Superior temporal gyrus (tissue), 1 donor: ENCODE results near the gene RTKN.

Experiments
- DNase-seq: peaks from one replicate; pipeline ENCODE4 v3.0.0-alpha.2; 2016; ENCODE audit errors: extremely low spot score

RTKN gene

GRCh38 chr2:74417763-74418162 is 24.0 kb downstream of the RTKN start:
- DNase-seq: no peak

DNA sequence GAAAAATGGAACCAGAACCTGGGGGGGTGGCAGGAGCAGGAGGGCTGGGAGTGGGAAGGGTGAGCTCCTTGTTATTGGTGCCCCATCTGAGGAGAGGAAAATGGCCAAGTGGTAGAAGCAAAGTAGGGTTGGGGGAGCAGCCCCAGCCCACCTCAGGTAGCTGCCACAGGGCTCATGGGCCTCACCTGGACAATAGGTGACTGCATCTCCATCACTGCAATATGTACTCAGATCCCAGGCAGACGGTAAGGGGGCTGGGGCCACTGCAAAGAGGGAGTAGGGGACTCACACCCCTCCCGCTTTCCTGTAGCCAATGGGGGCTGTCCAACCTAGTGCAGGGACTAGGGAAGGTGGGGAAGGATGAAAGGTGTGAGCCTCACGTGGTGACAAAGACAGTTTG is 24.5 kb downstream of the RTKN start:
- DNase-seq: no peak

- no peak for DNase-seq
Measured at GRCh38 chr2:74416778-74417177, 25.0 kb downstream of the RTKN start.

- DNase-seq: no peak
Measured at GRCh38 chr2:74415762-74416395, 25.9 kb downstream of the RTKN start.

- no peak for DNase-seq
Measured at GRCh38 chr2:74414881-74415761, 26.6 kb downstream of the RTKN start.

- DNase-seq: no peak
Measured at GRCh38 chr2:74414441-74414840, 27.3 kb downstream of the RTKN start.

DNA sequence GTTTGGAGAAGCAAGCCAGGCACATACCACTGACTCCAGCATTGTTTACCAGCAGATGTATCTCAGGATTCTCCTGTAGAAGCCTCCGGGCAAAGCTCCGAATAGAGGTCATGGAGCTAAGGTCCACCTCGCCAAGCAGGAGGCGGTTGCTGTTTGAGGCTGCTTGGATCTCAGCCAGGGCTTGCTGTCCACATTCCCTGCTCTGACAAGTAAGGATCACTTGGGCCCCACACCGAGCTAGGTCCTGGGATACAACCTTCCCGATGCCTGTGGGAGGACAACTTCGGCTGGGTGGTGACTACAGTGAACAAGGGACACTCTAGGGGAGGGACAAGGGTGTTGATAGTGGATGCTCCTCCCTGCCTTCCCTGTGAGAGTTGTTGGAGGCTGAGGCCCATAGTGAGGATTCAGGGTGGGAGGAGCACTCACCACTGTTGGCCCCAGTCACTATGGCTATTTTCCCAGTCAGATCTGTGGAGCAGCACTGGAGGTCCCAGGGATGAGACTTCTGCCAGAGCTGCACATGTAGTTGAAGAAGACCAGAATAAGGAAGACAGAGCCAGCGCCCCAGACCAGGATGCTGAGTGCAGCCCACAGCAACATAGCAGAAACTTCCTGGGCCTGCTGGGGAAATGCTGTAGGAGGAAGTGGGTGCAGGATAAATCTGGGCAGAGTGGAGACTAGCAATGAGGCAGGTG is 28.6 kb downstream of the RTKN start:
- DNase-seq: no peak

DNA sequence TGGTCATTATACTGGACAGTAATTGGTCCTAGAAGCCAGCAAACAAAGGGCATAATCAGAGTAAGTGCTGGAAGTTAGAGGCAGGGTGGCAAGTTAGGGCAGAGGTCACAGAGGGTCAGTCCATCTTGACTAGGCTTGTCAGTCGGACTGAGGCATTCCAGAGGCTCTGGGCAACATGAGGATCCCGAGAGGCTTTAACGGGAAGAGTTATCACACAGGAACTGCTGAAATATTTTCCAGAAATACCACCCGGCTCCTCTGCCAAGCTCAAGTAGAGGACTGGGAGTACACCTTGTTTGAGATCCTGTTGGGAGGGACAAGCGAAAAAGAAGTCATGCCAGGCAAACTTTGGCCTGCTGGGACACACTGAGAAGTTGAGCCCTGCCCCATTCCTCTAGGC is 34.1 kb downstream of the RTKN start:
- DNase-seq: no peak

GRCh38 chr2:74406035-74406434 is 35.7 kb downstream of the RTKN start:
- no peak for DNase-seq

DNA sequence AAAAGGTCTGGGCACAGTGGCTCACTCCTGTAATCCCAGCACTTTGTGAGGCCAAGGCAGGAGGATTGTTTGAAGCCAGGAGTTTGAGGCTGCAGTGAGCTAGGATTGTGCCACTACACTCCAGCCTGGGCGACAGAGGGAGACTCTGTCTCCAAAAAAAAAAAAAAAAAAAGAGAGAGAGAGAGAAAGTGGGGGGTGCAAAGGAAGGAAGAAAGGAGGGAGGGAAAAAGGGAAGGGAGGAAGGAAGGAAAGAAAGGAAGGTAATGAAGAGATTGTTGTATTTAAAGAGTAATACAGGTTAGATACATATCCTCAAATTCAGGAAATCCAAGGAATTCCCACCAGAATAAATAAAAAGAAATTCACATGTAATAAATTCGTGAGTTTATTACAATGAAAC is 39.8 kb downstream of the RTKN start:
- no peak for DNase-seq

GRCh38 chr2:74399785-74400184 is 42.0 kb downstream of the RTKN start:
- DNase-seq: no peak

DNA sequence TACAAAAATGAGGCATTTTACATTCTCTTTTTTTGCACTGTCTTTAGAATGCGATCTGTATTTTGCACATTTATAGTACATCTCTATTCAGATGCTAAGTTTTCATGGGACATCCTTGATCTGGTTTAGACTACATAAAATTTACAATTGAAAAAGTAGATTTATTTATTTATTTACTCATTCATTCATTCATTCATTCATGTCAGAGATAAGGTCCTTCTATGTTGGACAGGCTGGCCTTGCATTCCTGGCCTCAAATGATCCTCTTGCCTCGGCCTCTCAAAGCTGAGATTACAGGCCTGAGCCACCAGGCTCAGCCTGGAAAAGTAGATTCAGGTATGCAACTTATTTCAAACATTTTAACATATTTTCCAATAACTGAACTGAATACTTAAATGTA is 45.6 kb downstream of the RTKN start:
- DNase-seq: no peak

GRCh38 chr2:74393525-74393924 is 48.2 kb downstream of the RTKN start:
- DNase-seq: no peak

GRCh38 chr2:74392449-74392743 is 49.3 kb downstream of the RTKN start:
- no peak for DNase-seq

- peak; percentile 98 for DNase-seq
Measured at GRCh38 chr2:74391580-74392448, 49.9 kb downstream of the RTKN start.

DNA sequence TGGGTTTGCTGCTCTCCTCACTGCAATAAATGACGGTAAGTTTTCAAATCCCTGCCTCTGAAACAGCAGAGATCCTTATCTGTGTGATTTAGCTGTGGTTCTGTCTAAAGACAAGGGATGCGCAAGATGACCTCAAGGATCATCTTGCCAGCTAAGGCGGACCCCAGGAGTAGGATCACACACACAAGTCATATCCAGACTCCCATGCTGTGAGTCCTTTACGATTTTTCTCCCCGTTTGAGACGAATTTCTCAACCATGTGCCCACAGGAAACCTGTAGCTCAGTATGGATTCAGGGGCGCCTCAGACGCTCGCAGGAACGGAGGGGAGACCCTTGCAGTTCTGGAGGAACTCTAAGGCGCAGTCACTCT is 50.5 kb downstream of the RTKN start:
- DNase-seq: peak; percentile 48

DNA sequence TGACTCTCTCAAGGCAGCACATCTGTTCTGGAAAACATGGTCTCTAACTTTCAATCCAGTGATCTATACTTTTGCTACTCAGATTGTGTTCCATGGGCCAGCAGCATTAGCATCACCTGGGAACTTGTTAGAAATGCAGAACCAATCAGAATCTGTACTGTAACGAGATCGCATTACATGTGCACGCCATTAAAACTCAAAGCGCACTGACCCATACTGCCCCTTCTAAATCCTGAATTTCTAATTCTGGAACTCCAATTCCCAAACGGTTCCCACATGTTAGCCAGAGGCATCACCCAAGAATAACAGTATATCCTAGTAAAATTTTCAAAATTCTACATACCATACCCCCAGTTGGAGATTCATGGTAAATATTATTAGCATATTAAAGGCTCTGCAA is 51.1 kb downstream of the RTKN start:
- DNase-seq: peak; percentile 22

DNA sequence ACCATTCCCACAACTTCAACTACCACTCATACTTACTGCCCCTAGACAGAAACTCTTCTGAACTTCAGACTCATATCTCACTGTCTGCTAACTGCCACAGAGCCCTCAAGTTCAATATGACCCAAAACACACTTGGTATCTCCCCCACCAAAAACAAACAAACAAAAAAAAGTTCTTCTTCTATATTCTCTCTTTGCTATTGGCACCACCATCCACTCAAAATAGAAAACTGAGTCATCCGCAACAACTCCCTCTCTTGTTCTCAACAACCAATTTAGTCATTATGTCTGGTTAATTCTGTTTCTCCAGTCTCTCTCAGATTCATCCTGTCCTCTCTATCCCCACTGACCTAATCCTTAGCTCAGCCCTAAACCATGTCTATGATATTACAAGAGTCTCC is 54.4 kb downstream of the RTKN start:
- DNase-seq: peak; percentile 74

DNA sequence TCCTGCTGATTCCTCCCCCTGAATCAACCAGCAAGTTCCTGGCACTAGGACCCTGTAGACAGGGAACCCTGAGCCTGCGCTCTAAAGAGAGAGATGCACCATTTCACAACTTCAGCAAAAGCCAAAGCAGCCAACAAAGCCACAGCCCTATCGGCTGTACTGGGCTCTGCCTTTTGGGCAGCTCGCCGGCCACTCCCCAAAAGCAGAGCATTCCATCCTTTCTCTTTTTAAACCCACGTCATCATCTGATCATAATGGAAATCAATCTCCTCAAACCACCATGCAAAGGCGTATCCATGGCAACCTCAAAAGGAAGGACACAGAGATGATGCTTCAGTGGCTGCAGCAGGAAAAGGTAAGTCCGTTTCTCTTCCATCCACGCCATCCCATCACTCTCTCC is 56.3 kb downstream of the RTKN start:
- peak; percentile 94 for DNase-seq

- DNase-seq: no peak
Measured at GRCh38 chr2:74384051-74384450, 57.7 kb downstream of the RTKN start.

- no peak for DNase-seq
Measured at GRCh38 chr2:74383254-74383653, 58.5 kb downstream of the RTKN start.

DNA sequence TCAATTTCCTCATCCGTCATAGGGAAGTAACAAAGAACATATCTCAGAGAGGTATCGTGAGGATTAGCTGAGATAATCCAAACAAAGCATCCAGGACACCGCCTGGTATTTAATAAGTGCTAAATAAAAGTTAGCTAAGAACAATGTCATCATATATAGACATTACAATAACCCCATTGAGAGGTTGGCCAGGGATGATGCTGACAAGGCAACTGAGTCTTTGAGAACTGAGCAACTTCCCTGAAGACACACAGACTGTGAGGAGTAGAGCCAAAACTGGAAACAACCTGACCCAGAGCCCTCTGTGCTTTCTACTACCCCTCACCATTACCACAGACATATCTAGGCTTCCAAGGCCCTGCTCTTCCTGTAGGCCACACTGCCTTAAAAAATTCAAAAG is 60.0 kb downstream of the RTKN start:
- DNase-seq: no peak
